T-helper 2 cell treated with Interferon-gamma antibody and Interleukin-4, amounts not matched to agents 5 μg/mL and 100 μg/mL, for 36 hours (primary cell): ENCODE data around the gene SPATS1.
A peak's percentile ranks its signal among the peaks of the same experiment; 100 is the strongest.

Experiments
- DNase-seq: peaks from one replicate; pipeline ENCODE4 v3.0.0; 2021; ENCODE audit warnings: low spot score
- H3K27ac Mint-ChIP-seq: one replicate; pipeline ENCODE4 v1.8.0; 2021; ENCODE audit warnings: mild to moderate bottlenecking, mixed read lengths
- H3K27me3 Mint-ChIP-seq: one replicate; pipeline ENCODE4 v1.8.0; 2021; ENCODE audit warnings: low read depth, mixed read lengths
- H3K36me3 Mint-ChIP-seq: one replicate; pipeline ENCODE4 v1.8.0; 2021; ENCODE audit warnings: low read depth, mixed read lengths
- H3K4me1 Mint-ChIP-seq: one replicate; pipeline ENCODE4 v1.8.0; 2021; ENCODE audit warnings: low read depth, mixed read lengths
- H3K4me3 Mint-ChIP-seq: one replicate; pipeline ENCODE4 v1.8.0; 2022; ENCODE audit warnings: mild to moderate bottlenecking, moderate library complexity, mixed read lengths
- H3K9me3 Mint-ChIP-seq: one replicate; pipeline ENCODE4 v1.8.0; 2021; ENCODE audit warnings: mixed read lengths

SPATS1 gene

GRCh38 chr6:44342489-44342888 is at the start of gene SPATS1:
SPATS1 (plus strand) TSS chr6:44342650; CDS start chr6:44343096, 446 bp downstream.
- DNase-seq = no peak
- H3K36me3 Mint-ChIP-seq = no peaks in the 10 kb centered on the region
- peaks cover 48% of the 10 kb centered on the region for H3K27me3 Mint-ChIP-seq
- no peaks in the 10 kb centered on the region for H3K9me3 Mint-ChIP-seq
- no peak within 1 kb of the TSS for H3K27ac Mint-ChIP-seq
- no peak within 1 kb of the TSS for H3K4me3 Mint-ChIP-seq
- H3K4me1 Mint-ChIP-seq = no peaks in the 10 kb centered on the region

- DNase-seq = no peak
- H3K36me3 Mint-ChIP-seq = no peaks in the 10 kb centered on the region
- H3K9me3 Mint-ChIP-seq = no peaks in the 10 kb centered on the region
- no peak overlapping the region for H3K4me3 Mint-ChIP-seq
- no peaks in the 10 kb centered on the region for H3K4me1 Mint-ChIP-seq
- H3K27ac Mint-ChIP-seq = no peak overlapping the region
- peaks cover 52% of the 10 kb centered on the region for H3K27me3 Mint-ChIP-seq
These were observed 49.6 kb upstream of the SPATS1 start for GRCh38 chr6:44292661-44293365.

GRCh38 chr6:44294832-44295791 is 47.3 kb upstream of the SPATS1 start:
- peaks cover 9% of the 10 kb centered on the region for H3K36me3 Mint-ChIP-seq
- DNase-seq = no peak
- H3K4me3 Mint-ChIP-seq = no peak overlapping the region
- no peaks in the 10 kb centered on the region for H3K9me3 Mint-ChIP-seq
- H3K4me1 Mint-ChIP-seq = peaks cover 2% of the 10 kb centered on the region
- no peak overlapping the region for H3K27ac Mint-ChIP-seq
- peaks cover 61% of the 10 kb centered on the region for H3K27me3 Mint-ChIP-seq

- peaks cover 2% of the 10 kb centered on the region for H3K4me1 Mint-ChIP-seq
- H3K9me3 Mint-ChIP-seq = no peaks in the 10 kb centered on the region
- peaks cover 48% of the 10 kb centered on the region for H3K27me3 Mint-ChIP-seq
- H3K4me3 Mint-ChIP-seq = peak overlapping the region; percentile 45
- peak; percentile 29 for DNase-seq
- no peak overlapping the region for H3K27ac Mint-ChIP-seq
- H3K36me3 Mint-ChIP-seq = peaks cover 27% of the 10 kb centered on the region
These were observed 45.1 kb upstream of the SPATS1 start for GRCh38 chr6:44297063-44298038.

GRCh38 chr6:44298055-44298803 is 44.2 kb upstream of the SPATS1 start:
- Mint-ChIP-seq H3K36me3 (peaks cover 31% of the 10 kb centered on the region), H3K4me3 (peak overlapping the region; percentile 45), H3K27me3 (peaks cover 40% of the 10 kb centered on the region), H3K4me1 (peaks cover 2% of the 10 kb centered on the region), H3K27ac (no peak overlapping the region), H3K9me3 (no peaks in the 10 kb centered on the region)
- no peak for DNase-seq

- peaks cover 35% of the 10 kb centered on the region for H3K27me3 Mint-ChIP-seq
- H3K4me1 Mint-ChIP-seq = peaks cover 2% of the 10 kb centered on the region
- H3K36me3 Mint-ChIP-seq = peaks cover 36% of the 10 kb centered on the region
- peak overlapping the region; percentile 15 for H3K4me3 Mint-ChIP-seq
- DNase-seq = no peak
- H3K27ac Mint-ChIP-seq = no peak overlapping the region
- H3K9me3 Mint-ChIP-seq = no peaks in the 10 kb centered on the region
These were observed 43.6 kb upstream of the SPATS1 start for GRCh38 chr6:44298864-44299263.

GRCh38 chr6:44300292-44300823 is 42.1 kb upstream of the SPATS1 start:
- Mint-ChIP-seq H3K36me3 (peaks cover 38% of the 10 kb centered on the region), H3K4me3 (no peak overlapping the region), H3K27ac (no peak overlapping the region), H3K4me1 (peaks cover 3% of the 10 kb centered on the region), H3K27me3 (peaks cover 29% of the 10 kb centered on the region), H3K9me3 (no peaks in the 10 kb centered on the region)
- no peak for DNase-seq

- H3K27me3 Mint-ChIP-seq = peaks cover 24% of the 10 kb centered on the region
These were observed 41.3 kb upstream of the SPATS1 start for GRCh38 chr6:44301106-44301505.

GRCh38 chr6:44301782-44302564 is 40.5 kb upstream of the SPATS1 start:
- peaks cover 45% of the 10 kb centered on the region for H3K36me3 Mint-ChIP-seq

More at GRCh38 chr6:44301106-44301505, 41.3 kb upstream of the SPATS1 start:
- Mint-ChIP-seq H3K9me3 (no peaks in the 10 kb centered on the region), H3K4me1 (peaks cover 6% of the 10 kb centered on the region), H3K4me3 (no peak overlapping the region), H3K36me3 (peaks cover 45% of the 10 kb centered on the region), H3K27ac (no peak overlapping the region)
- DNase-seq = no peak

GRCh38 chr6:44302856-44303255 is 39.6 kb upstream of the SPATS1 start:
- no peak overlapping the region for H3K27ac Mint-ChIP-seq
- H3K4me1 Mint-ChIP-seq = peaks cover 6% of the 10 kb centered on the region
- peaks cover 11% of the 10 kb centered on the region for H3K27me3 Mint-ChIP-seq
- no peak overlapping the region for H3K4me3 Mint-ChIP-seq
- H3K9me3 Mint-ChIP-seq = no peaks in the 10 kb centered on the region
- peaks cover 45% of the 10 kb centered on the region for H3K36me3 Mint-ChIP-seq
- DNase-seq = no peak

More at GRCh38 chr6:44301782-44302564, 40.5 kb upstream of the SPATS1 start:
- Mint-ChIP-seq H3K27me3 (peaks cover 16% of the 10 kb centered on the region), H3K4me3 (no peak overlapping the region), H3K27ac (no peak overlapping the region), H3K9me3 (no peaks in the 10 kb centered on the region), H3K4me1 (peaks cover 6% of the 10 kb centered on the region)
- DNase-seq = no peak

- no peak overlapping the region for H3K27ac Mint-ChIP-seq
- DNase-seq = no peak
- H3K4me1 Mint-ChIP-seq = peaks cover 6% of the 10 kb centered on the region
- H3K4me3 Mint-ChIP-seq = no peak overlapping the region
- peaks cover 3% of the 10 kb centered on the region for H3K27me3 Mint-ChIP-seq
- no peaks in the 10 kb centered on the region for H3K9me3 Mint-ChIP-seq
- peaks cover 49% of the 10 kb centered on the region for H3K36me3 Mint-ChIP-seq
These were observed 38.6 kb upstream of the SPATS1 start for GRCh38 chr6:44303842-44304241.
